Measurements from ENCODE around the gene SLC6A5. TPM values are rescaled to one million over a fixed set of nuclear protein-coding genes. Genes with fewer than 3 reads are reported as not detected.

The SLC6A5 gene
- total RNA-seq, 4 donors from 2014 or later: not detected

GRCh38 chr11:20597154-20597679 is 2.2 kb upstream of the SLC6A5 start:
- H3K9me3 ChIP-seq: no peaks in the 10 kb centered on the region
- DNase-seq (ENCODE audit: low spot score in 2 of 2): no peak
- H3K4me1 ChIP-seq: peaks cover 12% of the 10 kb centered on the region
- peak overlapping the region; percentile 18 for H3K4me3 ChIP-seq
- under 1% methylated on average over 29 of the region's 41 CpGs for WGBS
- TF ChIP-seq POLR2A (IDR thresholded peaks at IDR 0.05): no peak
- no peak for TF ChIP-seq CTCF (IDR thresholded peaks at IDR 0.05)
- no peak for TF ChIP-seq POLR2AphosphoS5 (IDR thresholded peaks at IDR 0.05)
- TF ChIP-seq EP300 (IDR thresholded peaks at IDR 0.05): no peak
- H3K27ac ChIP-seq: no peak overlapping the region
- peaks cover 89% of the 10 kb centered on the region for H3K27me3 ChIP-seq
- H3K36me3 ChIP-seq: no peaks in the 10 kb centered on the region

- Histone ChIP-seq H3K27me3 (peaks cover 94% of the 10 kb centered on the region), H3K9me3 (no peaks in the 10 kb centered on the region), H3K4me1 (peaks cover 12% of the 10 kb centered on the region), H3K4me3 (no peak overlapping the region), H3K27ac (no peak overlapping the region), H3K36me3 (no peaks in the 10 kb centered on the region)
- TF ChIP-seq CTCF (IDR thresholded peaks at IDR 0.05) (no peak), POLR2A (IDR thresholded peaks at IDR 0.05) (no peak), POLR2AphosphoS5 (IDR thresholded peaks at IDR 0.05) (no peak), EP300 (IDR thresholded peaks at IDR 0.05) (no peak)
- 7% methylated on average over 18 of the region's 48 CpGs for WGBS
- no peak for DNase-seq (ENCODE audit: low spot score in 2 of 2)
Observed at GRCh38 chr11:20597680-20598484, 1.5 kb upstream of the SLC6A5 start.

GRCh38 chr11:20598492-20598891 is 916 bp upstream of the SLC6A5 start:
- peaks cover 12% of the 10 kb centered on the region for H3K4me1 ChIP-seq
- no peak overlapping the region for H3K27ac ChIP-seq
- DNase-seq (ENCODE audit: low spot score in 2 of 2): no peak
- no peak overlapping the region for H3K4me3 ChIP-seq
- TF ChIP-seq CTCF (IDR thresholded peaks at IDR 0.05) (no peak), EP300 (IDR thresholded peaks at IDR 0.05) (no peak), POLR2A (IDR thresholded peaks at IDR 0.05) (no peak), POLR2AphosphoS5 (IDR thresholded peaks at IDR 0.05) (no peak)
- 7% methylated on average over 11 of the region's 11 CpGs for WGBS
- H3K27me3 ChIP-seq: peaks cover 94% of the 10 kb centered on the region
- no peaks in the 10 kb centered on the region for H3K36me3 ChIP-seq
- no peaks in the 10 kb centered on the region for H3K9me3 ChIP-seq

- TF ChIP-seq EP300 (IDR thresholded peaks at IDR 0.05) (no peak), POLR2A (IDR thresholded peaks at IDR 0.05) (no peak), CTCF (IDR thresholded peaks at IDR 0.05) (no peak), POLR2AphosphoS5 (IDR thresholded peaks at IDR 0.05) (no peak)
- Histone ChIP-seq H3K4me3 (no peak overlapping the region), H3K27me3 (peaks cover 100% of the 10 kb centered on the region), H3K9me3 (no peaks in the 10 kb centered on the region), H3K4me1 (peaks cover 12% of the 10 kb centered on the region), H3K27ac (no peak overlapping the region), H3K36me3 (no peaks in the 10 kb centered on the region)
- WGBS: 21% methylated on average over 10 of the region's 10 CpGs
- no peak for DNase-seq (ENCODE audit: low spot score in 2 of 2)
Observed at GRCh38 chr11:20600020-20600346, 575 bp downstream of the SLC6A5 start.

GRCh38 chr11:20600551-20600950 is 1.1 kb downstream of the SLC6A5 start:
- H3K27ac ChIP-seq: no peak overlapping the region
- no peak for DNase-seq (ENCODE audit: low spot score in 2 of 2)
- 21% methylated on average over 7 of the region's 7 CpGs for WGBS
- peaks cover 100% of the 10 kb centered on the region for H3K27me3 ChIP-seq
- peaks cover 12% of the 10 kb centered on the region for H3K4me1 ChIP-seq
- TF ChIP-seq CTCF (IDR thresholded peaks at IDR 0.05): no peak
- TF ChIP-seq EP300 (IDR thresholded peaks at IDR 0.05): no peak
- no peak for TF ChIP-seq POLR2A (IDR thresholded peaks at IDR 0.05)
- no peak for TF ChIP-seq POLR2AphosphoS5 (IDR thresholded peaks at IDR 0.05)
- H3K4me3 ChIP-seq: no peak overlapping the region
- no peaks in the 10 kb centered on the region for H3K36me3 ChIP-seq
- no peaks in the 10 kb centered on the region for H3K9me3 ChIP-seq

Data from suprapubic skin (tissue), 4 donors.